GM18511 (cell line): Measurements from ENCODE around the gene PRSS23.
"Not testable (repeated sequence)": the region's sequence is repeated elsewhere in the genome, so short reads cannot be mapped to it uniquely, and the experiment has no call there.

Experiments
- ATAC-seq: cut with Tn5 transposase; IDR thresholded peaks from one replicate; pipeline ENCODE4 v1.9.1; 2021; ENCODE audit warnings: mild to moderate bottlenecking, moderate library complexity; ENCODE audit not compliant: unreplicated experiment

The PRSS23 gene

GRCh38 chr11:86800076-86800959 is at the start of gene PRSS23:
TSS of gene PRSS23 (plus strand) at chr11:86800542. CDS start at chr11:86807644, 7,102 bp downstream.
- peak; percentile 78 for ATAC-seq

- no peak for ATAC-seq
Measured at GRCh38 chr11:86753459-86753858, 46.9 kb upstream of the PRSS23 start.

- ATAC-seq: no peak
Measured at GRCh38 chr11:86755146-86755545, 45.2 kb upstream of the PRSS23 start.

DNA sequence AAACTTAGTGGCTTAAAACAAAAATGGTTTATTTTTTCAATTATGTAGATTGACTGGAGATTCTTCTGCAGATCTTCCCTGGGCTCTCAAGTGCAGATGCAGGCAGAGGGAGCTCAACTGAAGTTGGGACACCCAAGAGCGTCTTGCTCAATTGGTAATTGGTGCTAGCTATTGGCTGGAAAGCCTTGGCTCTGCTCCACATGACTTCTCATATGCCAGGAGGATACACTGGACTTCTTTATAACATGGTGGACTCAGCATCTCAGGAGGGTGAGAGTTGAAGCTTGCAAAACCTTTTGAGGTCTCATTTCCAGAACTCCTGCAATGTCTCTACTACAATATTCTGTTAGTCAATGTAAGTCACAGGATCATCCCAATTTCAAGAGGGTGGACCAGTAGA is 42.2 kb upstream of the PRSS23 start:
- ATAC-seq: no peak

GRCh38 chr11:86760577-86760976 is 39.8 kb upstream of the PRSS23 start:
- no peak for ATAC-seq

GRCh38 chr11:86761978-86762377 is 38.4 kb upstream of the PRSS23 start:
- no peak for ATAC-seq

DNA sequence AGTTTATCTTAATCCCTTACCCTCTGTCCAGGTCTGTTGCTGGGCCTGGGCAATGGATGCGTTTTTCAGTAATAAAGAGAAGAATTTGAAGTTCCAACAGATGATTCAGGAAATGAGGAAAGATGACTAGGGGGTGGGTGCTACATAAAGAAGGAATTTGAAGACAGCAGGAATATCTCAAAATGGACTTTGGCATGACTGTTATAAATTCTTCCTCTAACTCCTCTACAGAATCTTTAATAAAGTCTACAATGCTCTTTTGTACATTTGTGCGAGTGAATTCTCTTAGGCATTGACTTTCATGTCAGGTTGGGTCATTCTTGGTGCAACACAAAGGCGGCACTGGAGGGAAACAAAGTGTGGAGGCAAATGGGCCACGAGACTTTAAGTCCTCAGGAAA is 35.1 kb upstream of the PRSS23 start:
- no peak for ATAC-seq

DNA sequence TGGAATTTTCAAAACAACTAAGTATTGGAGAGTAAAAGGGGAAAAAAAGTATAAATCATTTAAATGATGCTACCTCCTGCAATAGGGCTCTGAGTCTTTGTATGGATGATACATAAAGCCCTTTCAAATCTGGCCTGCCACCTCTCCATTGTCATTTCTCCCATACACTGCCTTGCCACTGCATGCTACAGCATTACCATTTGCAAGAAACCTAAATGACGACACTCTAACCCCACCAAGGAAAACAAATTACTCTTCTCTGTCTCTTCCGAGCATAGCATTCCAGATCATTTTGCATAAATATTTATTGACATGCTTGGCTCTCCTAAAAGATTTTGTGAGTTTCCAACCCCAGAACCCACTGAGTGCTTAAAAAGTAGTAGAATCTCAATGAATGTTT is 34.5 kb upstream of the PRSS23 start:
- no peak for ATAC-seq

DNA sequence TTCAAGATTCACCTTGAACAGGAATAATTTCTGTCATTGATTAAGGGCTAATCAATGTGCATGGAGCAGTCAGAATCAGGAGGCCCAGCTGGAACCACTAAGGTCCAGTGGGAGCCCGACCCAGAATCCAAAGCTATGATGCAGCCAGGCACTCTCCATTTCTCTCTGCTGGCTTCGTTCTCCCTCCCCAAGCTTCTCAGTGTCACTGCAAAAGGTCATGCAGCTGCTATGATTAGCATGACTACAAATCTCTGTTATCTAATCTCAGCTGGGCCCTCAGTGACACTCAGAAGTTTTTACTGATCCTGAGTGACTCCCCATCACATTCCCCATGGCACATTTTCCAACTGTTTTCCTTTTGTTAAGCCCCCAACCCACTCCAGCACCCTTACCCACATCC is 31.1 kb upstream of the PRSS23 start:
- no peak for ATAC-seq

DNA sequence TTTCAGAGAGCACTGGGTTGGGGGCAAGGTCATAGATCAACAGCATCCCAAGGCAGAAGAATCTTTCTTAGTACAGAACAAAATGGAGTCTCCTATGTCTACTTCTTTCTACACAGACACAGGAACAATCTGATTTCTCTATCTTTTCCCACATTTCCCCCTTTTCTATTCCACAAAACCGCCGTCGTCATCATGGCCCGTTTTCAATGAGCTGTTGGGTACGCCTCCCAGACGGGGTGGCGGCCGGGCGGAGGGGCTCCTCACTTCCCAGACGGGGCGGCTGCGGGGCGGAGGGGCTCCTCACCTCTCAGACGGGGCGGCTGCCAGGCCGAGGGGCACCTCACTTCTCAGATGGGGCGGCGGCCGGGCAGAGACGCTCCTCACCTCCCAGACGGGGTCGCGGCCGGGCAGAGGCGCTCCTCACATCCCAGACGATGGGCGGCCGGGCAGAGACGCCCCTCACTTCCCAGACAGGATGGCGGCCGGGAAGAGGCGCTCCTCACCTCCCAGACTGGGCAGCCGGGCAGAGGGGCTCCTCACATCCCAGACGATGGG is 29.8 kb upstream of the PRSS23 start:
- ATAC-seq: not testable (repeated sequence)

DNA sequence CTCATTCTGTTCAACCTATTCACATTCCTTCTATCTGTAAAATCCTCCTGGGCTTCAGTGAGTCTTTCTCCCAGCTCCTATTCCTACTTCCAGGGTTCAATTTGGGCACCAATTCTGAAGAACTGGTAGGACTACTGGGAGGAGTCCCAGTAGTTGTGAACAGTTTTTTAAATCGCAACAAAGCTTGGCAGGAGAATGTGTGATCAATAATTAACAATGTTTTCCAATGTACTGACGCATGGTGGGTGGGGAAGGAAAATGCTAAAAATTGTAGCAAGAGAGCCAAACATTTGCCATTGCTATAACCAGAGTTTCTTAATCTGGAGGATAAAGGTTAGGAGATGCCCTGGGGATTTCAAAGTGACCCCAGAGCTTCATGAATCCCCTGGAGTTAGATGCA is 27.3 kb upstream of the PRSS23 start:
- ATAC-seq: no peak

DNA sequence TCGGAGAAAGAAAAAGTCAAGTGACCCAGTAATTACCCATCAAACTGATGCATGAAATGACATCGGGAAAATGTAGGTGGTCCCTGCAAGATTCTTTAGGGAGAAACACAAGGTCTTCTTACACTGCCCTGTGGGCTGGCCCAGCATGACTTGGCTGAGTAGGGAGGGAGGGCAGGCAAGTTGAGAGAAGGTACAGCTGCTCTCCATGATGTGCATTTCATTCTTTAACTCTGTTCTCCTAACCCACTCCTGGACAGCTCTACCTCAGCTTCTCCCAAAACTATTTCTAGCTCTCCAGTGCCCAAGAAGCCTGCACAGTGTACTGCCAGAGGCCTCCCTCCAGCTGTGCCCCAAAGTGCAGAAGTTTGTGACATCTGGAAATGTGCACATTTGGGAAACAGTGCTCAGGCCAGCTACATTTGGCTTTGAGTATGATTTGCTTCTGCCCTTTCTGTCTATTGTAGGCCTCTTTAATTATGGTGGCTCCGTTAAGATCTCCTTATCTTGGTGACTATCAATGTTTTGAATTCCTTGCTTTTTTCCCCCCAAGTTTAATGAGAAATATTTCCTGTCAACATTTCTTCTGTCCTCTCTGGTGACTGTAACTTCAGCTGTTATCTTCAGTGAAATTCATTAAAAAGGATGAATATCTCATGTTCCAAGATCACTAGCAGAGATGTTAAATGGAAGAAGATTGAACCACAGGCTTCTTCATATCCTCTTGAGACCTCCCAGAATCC is 26.7 kb upstream of the PRSS23 start:
- no peak for ATAC-seq

DNA sequence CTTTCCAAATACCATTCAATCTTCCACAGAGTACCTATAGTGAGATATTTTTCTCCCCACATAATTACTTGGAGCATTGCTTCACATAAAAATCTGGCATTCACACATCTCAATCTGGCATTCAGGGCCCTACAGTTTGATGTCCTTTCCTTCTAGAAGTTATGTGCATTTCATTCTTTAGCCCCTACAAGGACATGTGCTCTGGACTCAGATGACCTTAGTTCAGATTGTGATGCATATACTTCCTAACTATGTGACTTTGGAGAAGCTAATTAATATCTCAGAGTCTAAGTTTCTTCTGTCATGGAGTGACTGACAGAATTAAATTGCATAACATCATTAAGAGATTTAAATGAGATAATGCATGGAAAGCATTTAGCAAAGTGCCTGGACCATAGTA is 25.9 kb upstream of the PRSS23 start:
- ATAC-seq: no peak

DNA sequence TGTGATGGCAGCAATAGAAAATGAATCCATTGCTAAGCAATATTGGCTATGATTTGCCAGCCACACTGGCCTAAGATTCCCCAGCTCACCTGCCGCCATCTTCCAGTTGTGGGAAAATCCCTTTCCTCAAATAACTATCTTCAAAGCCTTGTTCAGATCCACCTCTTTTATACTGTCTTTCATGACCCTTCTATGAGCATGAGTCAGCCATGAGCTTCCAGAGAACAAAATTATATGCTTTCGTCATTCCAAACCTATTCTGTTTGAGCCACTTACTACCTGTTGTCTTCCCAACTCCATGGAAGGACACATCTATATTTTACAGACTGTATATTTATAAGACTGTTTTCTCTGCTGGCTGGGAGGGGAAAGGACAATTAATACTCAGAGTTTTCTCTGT is 25.0 kb upstream of the PRSS23 start:
- ATAC-seq: no peak

- no peak for ATAC-seq
Measured at GRCh38 chr11:86781546-86781945, 18.8 kb upstream of the PRSS23 start.

GRCh38 chr11:86782742-86783141 is 17.6 kb upstream of the PRSS23 start:
- ATAC-seq: no peak

DNA sequence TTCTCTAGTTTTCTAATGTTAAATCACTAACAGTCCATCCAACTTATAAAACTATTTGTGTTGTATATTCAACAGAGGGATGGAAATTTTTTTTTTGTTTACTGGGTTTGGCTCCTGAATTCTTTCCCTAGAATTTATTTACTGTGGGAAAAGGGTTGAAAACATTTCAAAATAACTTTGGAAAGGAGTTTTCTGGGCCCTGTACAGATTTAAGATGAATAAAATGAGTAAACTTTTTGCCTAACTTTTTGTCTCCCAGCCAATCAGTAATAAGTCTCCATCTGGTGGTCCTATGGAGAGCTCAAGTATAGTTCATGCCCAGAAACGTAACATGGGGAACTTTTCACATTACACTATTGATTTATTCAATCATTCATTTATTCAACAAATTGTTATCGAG is 16.7 kb upstream of the PRSS23 start:
- ATAC-seq: no peak

GRCh38 chr11:86784241-86784681 is 16.1 kb upstream of the PRSS23 start:
- no peak for ATAC-seq

GRCh38 chr11:86785576-86785975 is 14.8 kb upstream of the PRSS23 start:
- no peak for ATAC-seq

GRCh38 chr11:86787018-86787536 is 13.3 kb upstream of the PRSS23 start:
- ATAC-seq: no peak

- ATAC-seq: no peak
Measured at GRCh38 chr11:86787656-86788055, 12.7 kb upstream of the PRSS23 start.
